ENCODE results near the gene MTERF2. TPM values are rescaled to one million over a fixed set of nuclear protein-coding genes. Genes with fewer than 3 reads are reported as not detected.

The MTERF2 gene
- total RNA-seq, 2 donors from 2014 or later = 9.3 to 11.6 TPM

DNA sequence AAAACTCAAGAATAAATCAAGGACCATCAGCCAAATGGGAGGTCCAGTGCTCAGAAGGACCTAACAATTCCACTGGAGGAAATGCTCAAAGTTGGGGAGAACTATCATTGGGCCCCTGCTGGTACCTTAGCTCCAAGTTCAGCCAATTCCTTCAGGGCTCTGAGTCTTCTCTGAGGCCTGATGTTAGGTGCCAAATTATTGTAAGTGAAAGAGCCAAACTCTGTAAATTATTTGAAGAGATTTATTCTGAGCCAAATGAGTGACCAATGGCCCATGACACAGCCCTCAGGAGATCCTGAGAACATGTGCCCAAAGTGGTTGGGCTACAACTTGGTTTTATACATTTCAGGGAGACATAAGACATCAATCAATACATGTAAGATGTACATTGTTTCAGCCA is 39.5 kb downstream of the MTERF2 start:
- TF ChIP-seq CTCF (IDR thresholded peaks at IDR 0.05) = no peak
- Histone ChIP-seq H3K27me3 (no peaks in the 10 kb centered on the region), H3K36me3 (no peaks in the 10 kb centered on the region), H3K4me1 (no peaks in the 10 kb centered on the region), H3K27ac (no peak overlapping the region), H3K9ac (ENCODE audit: low read depth in 2 of 2, low read length in 2 of 2) (no peak overlapping the region), H3K9me3 (no peaks in the 10 kb centered on the region), H3K4me3 (no peak overlapping the region)
- DNase-seq = no peak
- intact Hi-C loops (cut with DNase I) = no loop called here

- H3K27me3 ChIP-seq = no peaks in the 10 kb centered on the region
- DNase-seq = no peak
These were observed 41.6 kb downstream of the MTERF2 start for GRCh38 chr12:106945261-106945851.

GRCh38 chr12:106942775-106943174 is 44.2 kb downstream of the MTERF2 start:
- Histone ChIP-seq H3K9ac (ENCODE audit: low read depth in 2 of 2, low read length in 2 of 2) (no peak overlapping the region), H3K4me3 (no peak overlapping the region), H3K36me3 (no peaks in the 10 kb centered on the region), H3K9me3 (no peaks in the 10 kb centered on the region), H3K27ac (no peak overlapping the region), H3K27me3 (no peaks in the 10 kb centered on the region), H3K4me1 (no peaks in the 10 kb centered on the region)
- no peak for TF ChIP-seq CTCF (IDR thresholded peaks at IDR 0.05)
- intact Hi-C loops (cut with DNase I) = no loop called here
- no peak for DNase-seq

More at GRCh38 chr12:106945261-106945851, 41.6 kb downstream of the MTERF2 start:
- no peaks in the 10 kb centered on the region for H3K9me3 ChIP-seq
- no peak overlapping the region for H3K9ac ChIP-seq (ENCODE audit: low read depth in 2 of 2, low read length in 2 of 2)
- H3K27ac ChIP-seq = no peak overlapping the region
- H3K36me3 ChIP-seq = no peaks in the 10 kb centered on the region
- intact Hi-C loops (cut with DNase I) = no loop called here
- H3K4me3 ChIP-seq = no peak overlapping the region
- TF ChIP-seq CTCF (IDR thresholded peaks at IDR 0.05) = no peak
- no peaks in the 10 kb centered on the region for H3K4me1 ChIP-seq

GRCh38 chr12:106941481-106942156 is 45.3 kb downstream of the MTERF2 start:
- H3K27ac ChIP-seq = no peak overlapping the region
- no peak for DNase-seq
- no peaks in the 10 kb centered on the region for H3K9me3 ChIP-seq
- H3K4me3 ChIP-seq = no peak overlapping the region
- intact Hi-C loops (cut with DNase I) = no loop called here
- H3K4me1 ChIP-seq = no peaks in the 10 kb centered on the region
- no peaks in the 10 kb centered on the region for H3K36me3 ChIP-seq
- H3K27me3 ChIP-seq = no peaks in the 10 kb centered on the region
- no peak for TF ChIP-seq CTCF (IDR thresholded peaks at IDR 0.05)
- H3K9ac ChIP-seq (ENCODE audit: low read depth in 2 of 2, low read length in 2 of 2) = no peak overlapping the region

- no peaks in the 10 kb centered on the region for H3K27me3 ChIP-seq
- H3K9ac ChIP-seq (ENCODE audit: low read depth in 2 of 2, low read length in 2 of 2) = no peak overlapping the region
- no peak overlapping the region for H3K4me3 ChIP-seq
- intact Hi-C loops (cut with DNase I) = no loop called here
- DNase-seq = no peak
- H3K27ac ChIP-seq = no peak overlapping the region
- TF ChIP-seq CTCF (IDR thresholded peaks at IDR 0.05) = no peak
- H3K9me3 ChIP-seq = no peaks in the 10 kb centered on the region
- no peaks in the 10 kb centered on the region for H3K36me3 ChIP-seq
- H3K4me1 ChIP-seq = no peaks in the 10 kb centered on the region
These were observed 52.7 kb downstream of the MTERF2 start for GRCh38 chr12:106934277-106934676.

Other genes starting within 250 kb of the MTERF2 start
- 10 to 100 TPM; 13.9 to 14.6 TPM for gene RIC8B, start 212.5 kb downstream of the MTERF2 start, total RNA-seq
- 10 to 100 TPM; 29.6 to 41.9 TPM for gene TMEM263, start 31.2 kb downstream of the MTERF2 start, total RNA-seq
- 10 to 100 TPM; 14.2 to 22.5 TPM for gene CRY1, start 106.4 kb upstream of the MTERF2 start, total RNA-seq

Measured in colonic mucosa (tissue), 4 donors.